Measurements from ENCODE around the gene GRIK4.

The GRIK4 gene

DNA sequence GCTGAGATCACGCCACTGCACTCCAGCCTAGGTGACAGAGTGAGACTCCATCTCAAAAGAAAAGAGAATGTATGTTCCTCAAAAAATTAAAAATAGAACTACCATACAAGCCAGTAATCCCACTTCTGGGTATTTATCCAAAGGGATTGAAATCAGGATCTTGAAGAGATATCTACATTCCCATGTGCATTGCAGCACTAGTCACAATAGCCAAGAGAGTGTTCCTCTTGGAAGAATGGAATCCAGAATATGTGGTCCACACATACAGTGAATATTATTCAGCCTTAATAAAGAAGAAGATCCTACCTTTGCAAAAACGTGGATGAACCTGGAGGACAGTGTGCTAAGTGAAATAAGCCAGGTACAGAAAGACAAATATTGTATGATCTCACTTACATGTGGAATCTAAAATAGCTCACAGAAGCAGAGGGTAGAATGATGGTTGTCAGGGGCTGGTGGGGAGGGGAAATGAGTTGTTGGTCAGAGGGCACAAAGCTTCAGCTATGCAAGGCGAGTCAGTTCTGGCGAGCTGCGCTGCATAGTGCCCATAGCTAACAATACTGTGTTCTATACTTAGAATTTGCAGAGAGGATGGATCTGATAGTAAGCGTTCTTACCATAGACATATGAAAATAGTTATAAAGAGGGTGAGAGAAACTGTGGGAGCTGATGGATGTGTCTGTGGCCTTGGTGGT lies 32.1 kb downstream of the GRIK4 start:
- no peaks in the 10 kb centered on the region for H3K79me2 ChIP-seq (ENCODE audit: insufficient read depth, low read length)
- no peak overlapping the region for H3K4me2 ChIP-seq (ENCODE audit: low read length)
- H3K4me3 ChIP-seq (ENCODE audit: low read depth, low read length, poor library complexity, severe bottlenecking), result no peak overlapping the region
- no peaks in the 10 kb centered on the region for H3K36me3 ChIP-seq (ENCODE audit: insufficient read depth, low read length)
- no peaks in the 10 kb centered on the region for H3K4me1 ChIP-seq (ENCODE audit: insufficient read depth, low read length, severe bottlenecking)
- no peaks in the 10 kb centered on the region for H3K9me3 ChIP-seq (ENCODE audit: low read length)
- no peak overlapping the region for H2AFZ ChIP-seq (ENCODE audit: low read length)
- H3F3A ChIP-seq (ENCODE audit: insufficient read depth, low read length), result no peaks in the 10 kb centered on the region
- H3K27ac ChIP-seq (ENCODE audit: low read depth, low read length, poor library complexity, severe bottlenecking), result no peak overlapping the region
- no peaks in the 10 kb centered on the region for H4K20me1 ChIP-seq (ENCODE audit: insufficient read depth, low read length)
- H3K9me2 ChIP-seq (ENCODE audit: low read depth, low read length), result no peaks in the 10 kb centered on the region
- H3K27me3 ChIP-seq (ENCODE audit: insufficient read depth, low read length), result no peaks in the 10 kb centered on the region
- no peak overlapping the region for H3K9ac ChIP-seq (ENCODE audit: low read length)
- TF ChIP-seq, protein P1, sequence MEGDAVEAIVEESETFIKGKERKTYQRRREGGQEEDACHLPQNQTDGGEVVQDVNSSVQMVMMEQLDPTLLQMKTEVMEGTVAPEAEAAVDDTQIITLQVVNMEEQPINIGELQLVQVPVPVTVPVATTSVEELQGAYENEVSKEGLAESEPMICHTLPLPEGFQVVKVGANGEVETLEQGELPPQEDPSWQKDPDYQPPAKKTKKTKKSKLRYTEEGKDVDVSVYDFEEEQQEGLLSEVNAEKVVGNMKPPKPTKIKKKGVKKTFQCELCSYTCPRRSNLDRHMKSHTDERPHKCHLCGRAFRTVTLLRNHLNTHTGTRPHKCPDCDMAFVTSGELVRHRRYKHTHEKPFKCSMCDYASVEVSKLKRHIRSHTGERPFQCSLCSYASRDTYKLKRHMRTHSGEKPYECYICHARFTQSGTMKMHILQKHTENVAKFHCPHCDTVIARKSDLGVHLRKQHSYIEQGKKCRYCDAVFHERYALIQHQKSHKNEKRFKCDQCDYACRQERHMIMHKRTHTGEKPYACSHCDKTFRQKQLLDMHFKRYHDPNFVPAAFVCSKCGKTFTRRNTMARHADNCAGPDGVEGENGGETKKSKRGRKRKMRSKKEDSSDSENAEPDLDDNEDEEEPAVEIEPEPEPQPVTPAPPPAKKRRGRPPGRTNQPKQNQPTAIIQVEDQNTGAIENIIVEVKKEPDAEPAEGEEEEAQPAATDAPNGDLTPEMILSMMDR (IDR thresholded peaks at IDR 0.05; ENCODE audit: low read length), result no peak
- TF ChIP-seq EZH2 (IDR thresholded peaks at IDR 0.05; ENCODE audit: borderline replicate concordance, low read length), result no peak

DNA sequence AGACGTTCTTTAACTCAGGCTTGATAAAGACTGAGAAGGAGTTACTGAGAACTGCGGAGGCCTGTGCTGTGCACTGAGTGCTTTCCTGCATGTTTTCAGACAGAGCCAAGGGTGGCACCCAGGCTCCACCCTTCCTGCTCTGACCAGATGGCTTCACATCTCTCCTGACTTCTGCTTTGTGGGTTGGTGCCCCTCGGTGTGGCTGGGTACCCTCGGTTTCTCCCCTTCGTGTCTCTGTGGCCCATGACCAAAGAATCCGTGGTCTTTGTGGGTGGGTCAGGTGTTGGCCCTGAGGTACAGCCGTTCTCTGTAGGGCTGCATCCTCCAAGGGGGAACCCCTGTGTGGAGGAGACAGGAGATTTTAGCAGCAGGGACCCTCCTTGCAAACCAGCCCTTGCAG lies 34.3 kb downstream of the GRIK4 start:
- Histone ChIP-seq H3K79me2 (ENCODE audit: insufficient read depth, low read length) (no peaks in the 10 kb centered on the region), H3K27me3 (ENCODE audit: insufficient read depth, low read length) (no peaks in the 10 kb centered on the region), H3K4me1 (ENCODE audit: insufficient read depth, low read length, severe bottlenecking) (no peaks in the 10 kb centered on the region), H3K4me3 (ENCODE audit: low read depth, low read length, poor library complexity, severe bottlenecking) (no peak overlapping the region), H3K9me3 (ENCODE audit: low read length) (no peaks in the 10 kb centered on the region), H3K9ac (ENCODE audit: low read length) (no peak overlapping the region), H4K20me1 (ENCODE audit: insufficient read depth, low read length) (no peaks in the 10 kb centered on the region), H3K4me2 (ENCODE audit: low read length) (no peak overlapping the region), H3K36me3 (ENCODE audit: insufficient read depth, low read length) (no peaks in the 10 kb centered on the region), H2AFZ (ENCODE audit: low read length) (no peak overlapping the region), H3K27ac (ENCODE audit: low read depth, low read length, poor library complexity, severe bottlenecking) (no peak overlapping the region), H3F3A (ENCODE audit: insufficient read depth, low read length) (no peaks in the 10 kb centered on the region), H3K9me2 (ENCODE audit: low read depth, low read length) (no peaks in the 10 kb centered on the region)
- TF ChIP-seq EZH2 (IDR thresholded peaks at IDR 0.05; ENCODE audit: borderline replicate concordance, low read length), result no peak
- TF ChIP-seq, protein P1 (IDR thresholded peaks at IDR 0.05; ENCODE audit: low read length), result no peak

DNA sequence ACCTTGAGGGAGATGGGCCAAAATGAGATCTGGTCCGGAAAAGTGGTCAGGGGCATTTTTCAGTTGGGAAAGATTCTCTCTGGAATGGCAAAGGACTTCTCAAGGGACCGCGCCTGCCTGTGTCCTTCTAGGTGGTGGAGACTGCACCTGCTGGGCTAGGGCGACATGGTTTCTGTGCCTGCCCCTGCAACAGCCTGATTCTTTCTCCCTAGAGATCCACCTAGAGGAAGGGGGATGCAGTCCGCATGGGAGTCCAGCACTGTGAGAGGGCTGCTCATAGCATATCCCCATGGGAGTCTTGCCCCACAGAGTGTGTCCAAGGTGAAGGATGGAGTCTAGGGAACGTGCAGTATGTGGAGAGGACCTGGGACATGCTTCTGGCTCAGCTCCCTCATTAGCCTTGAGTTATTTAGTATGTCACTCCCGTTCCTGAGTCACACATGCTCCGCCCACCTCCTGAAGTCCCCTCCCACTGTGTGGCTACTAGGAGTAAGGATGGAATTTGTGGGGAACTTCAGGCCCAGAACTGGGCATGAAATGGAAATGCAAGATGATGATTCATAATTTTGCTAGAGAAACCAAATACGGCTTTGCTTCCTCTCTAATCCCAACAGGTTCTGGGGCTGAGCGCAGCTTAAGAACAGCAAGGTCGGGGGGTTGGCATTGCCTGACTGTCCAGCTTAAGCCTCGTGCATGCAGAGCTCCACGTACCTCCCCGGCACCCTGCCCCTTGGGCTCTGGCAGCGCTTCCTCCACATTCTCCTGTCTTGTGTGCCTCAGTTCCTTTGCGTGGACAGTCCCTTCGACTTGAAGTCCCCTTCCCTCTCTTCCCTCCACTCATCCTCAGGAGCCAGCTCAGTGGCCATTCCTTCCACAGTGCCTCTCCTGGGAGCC lies 35.0 kb downstream of the GRIK4 start:
- Histone ChIP-seq H3K9me2 (ENCODE audit: low read depth, low read length) (no peaks in the 10 kb centered on the region), H3K9me3 (ENCODE audit: low read length) (no peaks in the 10 kb centered on the region), H3K27ac (ENCODE audit: low read depth, low read length, poor library complexity, severe bottlenecking) (no peak overlapping the region), H3K79me2 (ENCODE audit: insufficient read depth, low read length) (no peaks in the 10 kb centered on the region), H2AFZ (ENCODE audit: low read length) (no peak overlapping the region), H3K27me3 (ENCODE audit: insufficient read depth, low read length) (no peaks in the 10 kb centered on the region), H3F3A (ENCODE audit: insufficient read depth, low read length) (no peaks in the 10 kb centered on the region), H3K4me3 (ENCODE audit: low read depth, low read length, poor library complexity, severe bottlenecking) (no peak overlapping the region), H3K4me2 (ENCODE audit: low read length) (no peak overlapping the region), H3K9ac (ENCODE audit: low read length) (no peak overlapping the region), H3K4me1 (ENCODE audit: insufficient read depth, low read length, severe bottlenecking) (no peaks in the 10 kb centered on the region), H4K20me1 (ENCODE audit: insufficient read depth, low read length) (no peaks in the 10 kb centered on the region), H3K36me3 (ENCODE audit: insufficient read depth, low read length) (no peaks in the 10 kb centered on the region)
- TF ChIP-seq EZH2 (IDR thresholded peaks at IDR 0.05; ENCODE audit: borderline replicate concordance, low read length), result no peak
- TF ChIP-seq, protein P1 (IDR thresholded peaks at IDR 0.05; ENCODE audit: low read length), result no peak

Measured in OCI-LY1 (cell line).